Fibroblast of mammary gland (primary cell): ENCODE results near the gene MYO1G.

Experiments used
- DNase-seq: peaks from one replicate; pipeline ENCODE4 v3.0.0-alpha.2; 2010; ENCODE audit warnings: low read depth
- H3K4me3 ChIP-seq: 2 replicates; pipeline ENCODE4 v1.5.1; 2011; ENCODE audit warnings: low read depth, mild to moderate bottlenecking, low read length, moderate library complexity; ENCODE audit not compliant: control insufficient read depth
- TF ChIP-seq, protein P1 (sequence below): conservative IDR thresholded peaks from 2 replicates; pipeline ENCODE4 v1.5.1; 2011; ENCODE audit warnings: low read depth, low read length, inconsistent platforms; ENCODE audit not compliant: control insufficient read depth, insufficient read depth

The MYO1G gene

DNA sequence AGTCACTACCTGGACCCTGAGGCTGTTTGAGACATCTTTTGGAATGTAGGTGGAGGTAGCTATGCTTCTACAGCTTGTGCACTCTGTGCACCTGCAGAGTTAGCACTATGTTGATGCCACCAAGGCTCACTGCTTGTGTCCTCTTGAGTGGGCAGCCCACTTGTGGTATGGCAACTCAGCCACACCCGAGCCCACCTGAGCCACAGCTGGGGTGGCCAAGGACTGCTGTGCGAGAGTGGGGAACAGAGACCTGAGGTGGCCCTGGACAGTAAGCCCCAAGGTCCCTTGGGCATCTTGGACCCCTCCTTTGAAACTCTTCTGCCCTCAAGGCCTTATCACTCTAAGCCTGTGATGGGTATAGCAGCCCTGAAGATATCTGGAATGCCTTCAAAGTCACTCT, 25.7 kb downstream of the MYO1G start:
- TF ChIP-seq, protein P1, sequence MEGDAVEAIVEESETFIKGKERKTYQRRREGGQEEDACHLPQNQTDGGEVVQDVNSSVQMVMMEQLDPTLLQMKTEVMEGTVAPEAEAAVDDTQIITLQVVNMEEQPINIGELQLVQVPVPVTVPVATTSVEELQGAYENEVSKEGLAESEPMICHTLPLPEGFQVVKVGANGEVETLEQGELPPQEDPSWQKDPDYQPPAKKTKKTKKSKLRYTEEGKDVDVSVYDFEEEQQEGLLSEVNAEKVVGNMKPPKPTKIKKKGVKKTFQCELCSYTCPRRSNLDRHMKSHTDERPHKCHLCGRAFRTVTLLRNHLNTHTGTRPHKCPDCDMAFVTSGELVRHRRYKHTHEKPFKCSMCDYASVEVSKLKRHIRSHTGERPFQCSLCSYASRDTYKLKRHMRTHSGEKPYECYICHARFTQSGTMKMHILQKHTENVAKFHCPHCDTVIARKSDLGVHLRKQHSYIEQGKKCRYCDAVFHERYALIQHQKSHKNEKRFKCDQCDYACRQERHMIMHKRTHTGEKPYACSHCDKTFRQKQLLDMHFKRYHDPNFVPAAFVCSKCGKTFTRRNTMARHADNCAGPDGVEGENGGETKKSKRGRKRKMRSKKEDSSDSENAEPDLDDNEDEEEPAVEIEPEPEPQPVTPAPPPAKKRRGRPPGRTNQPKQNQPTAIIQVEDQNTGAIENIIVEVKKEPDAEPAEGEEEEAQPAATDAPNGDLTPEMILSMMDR, result no peak
- no peak overlapping the region for H3K4me3 ChIP-seq
- DNase-seq, result no peak

DNA sequence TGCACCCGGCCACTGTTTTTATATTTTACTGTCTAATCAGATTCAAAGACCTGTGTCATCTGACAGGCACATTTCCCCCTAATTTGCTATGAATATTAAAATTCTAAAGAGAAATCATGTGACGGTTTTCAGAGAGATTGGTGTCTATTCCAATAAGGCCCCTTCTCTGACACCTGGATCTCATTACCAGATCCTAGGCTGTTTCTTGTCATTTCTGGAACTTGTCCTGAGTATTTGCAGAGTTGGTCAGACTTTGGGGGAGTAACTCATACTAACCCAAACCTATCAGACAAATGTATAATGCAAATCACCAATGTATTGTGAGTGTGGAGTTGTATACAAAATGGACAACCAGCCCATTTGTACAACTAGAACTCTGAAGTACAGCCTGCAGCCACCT, 29.5 kb downstream of the MYO1G start:
- DNase-seq, result no peak
- TF ChIP-seq, protein P1, result no peak
- no peak overlapping the region for H3K4me3 ChIP-seq

DNA sequence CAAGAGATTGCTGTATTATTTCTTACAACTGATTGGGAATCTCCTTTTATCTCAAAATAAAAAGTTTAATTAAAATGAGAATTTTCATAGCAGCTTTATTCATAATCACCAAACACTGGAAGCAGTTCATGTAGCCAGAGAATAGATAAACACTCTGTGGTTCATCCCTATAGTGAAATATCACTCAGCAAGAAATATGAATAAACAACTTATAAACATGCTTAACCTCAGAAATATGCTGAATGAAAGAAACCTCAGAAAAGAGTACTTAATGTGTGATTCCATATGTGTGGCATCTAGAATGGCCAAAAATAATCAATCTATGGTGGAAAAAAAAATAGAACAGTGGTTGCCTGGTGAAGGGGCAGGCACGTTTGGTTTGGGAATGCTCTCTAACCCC, 33.3 kb downstream of the MYO1G start:
- TF ChIP-seq, protein P1, result no peak

DNA sequence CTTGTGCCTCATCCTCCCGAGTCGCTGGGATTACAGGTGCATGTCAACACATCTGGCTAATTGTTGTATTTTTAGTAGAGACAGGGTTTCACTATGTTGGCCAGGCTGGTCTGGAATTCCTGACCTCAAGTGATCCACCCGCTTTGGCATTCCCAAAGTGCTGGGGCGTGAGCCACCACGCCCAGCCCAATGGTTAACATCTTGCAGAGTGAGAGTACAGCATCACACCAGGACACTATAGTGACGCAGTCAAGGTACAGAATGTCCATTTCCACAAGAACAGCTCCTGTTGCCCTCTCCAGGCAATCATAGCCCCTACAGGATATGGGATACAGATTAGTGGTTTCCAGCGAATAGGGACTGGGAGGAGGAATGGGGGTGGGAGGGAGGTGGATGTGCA, 34.0 kb downstream of the MYO1G start:
- no peak overlapping the region for H3K4me3 ChIP-seq
- peak; percentile 7 for DNase-seq
- TF ChIP-seq, protein P1, result no peak

More for the DNA sequence above, 33.3 kb downstream of the MYO1G start:
- no peak overlapping the region for H3K4me3 ChIP-seq
- no peak for DNase-seq

DNA sequence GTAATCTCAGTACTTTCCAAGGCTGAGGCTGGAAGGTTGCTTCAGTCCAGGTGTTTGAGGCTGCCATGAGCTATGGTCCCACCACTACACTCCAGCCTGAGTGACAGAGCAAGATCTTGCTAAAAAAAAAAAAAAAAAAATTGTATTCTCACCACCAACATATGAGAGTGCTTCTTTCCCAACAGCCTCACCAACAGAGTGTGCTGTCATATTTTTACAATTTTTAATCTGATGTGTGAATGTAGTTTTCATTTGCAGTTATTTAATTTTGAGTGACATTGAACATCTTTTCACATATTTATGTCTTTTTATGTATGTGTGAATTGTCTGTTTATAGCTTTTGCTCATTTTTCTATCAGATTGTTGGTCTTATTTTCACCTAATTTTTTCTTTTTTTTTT, 35.2 kb downstream of the MYO1G start:
- no peak for DNase-seq
- H3K4me3 ChIP-seq, result no peak overlapping the region
- TF ChIP-seq, protein P1, result no peak

DNA sequence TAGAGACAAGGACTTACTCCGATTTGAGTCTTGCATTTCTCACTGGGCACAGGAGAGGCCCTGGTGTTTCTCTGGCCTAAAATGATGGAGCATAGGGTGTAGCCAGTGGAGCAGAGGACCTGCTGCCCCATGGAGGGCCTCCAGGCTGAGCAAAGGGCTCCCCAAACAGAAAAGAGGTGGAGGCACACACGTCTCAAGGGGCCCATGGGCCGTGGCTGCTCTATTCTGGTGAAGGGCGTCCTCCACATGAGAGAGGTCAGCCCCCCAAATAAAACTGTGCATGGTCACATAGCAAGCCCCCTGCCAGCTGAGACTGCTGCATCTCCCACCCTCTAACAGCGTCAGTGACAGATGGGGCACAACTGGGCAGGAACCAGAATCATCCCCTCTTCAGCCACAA, 41.4 kb downstream of the MYO1G start:
- no peak for DNase-seq
- TF ChIP-seq, protein P1, result no peak
- H3K4me3 ChIP-seq, result no peak overlapping the region

DNA sequence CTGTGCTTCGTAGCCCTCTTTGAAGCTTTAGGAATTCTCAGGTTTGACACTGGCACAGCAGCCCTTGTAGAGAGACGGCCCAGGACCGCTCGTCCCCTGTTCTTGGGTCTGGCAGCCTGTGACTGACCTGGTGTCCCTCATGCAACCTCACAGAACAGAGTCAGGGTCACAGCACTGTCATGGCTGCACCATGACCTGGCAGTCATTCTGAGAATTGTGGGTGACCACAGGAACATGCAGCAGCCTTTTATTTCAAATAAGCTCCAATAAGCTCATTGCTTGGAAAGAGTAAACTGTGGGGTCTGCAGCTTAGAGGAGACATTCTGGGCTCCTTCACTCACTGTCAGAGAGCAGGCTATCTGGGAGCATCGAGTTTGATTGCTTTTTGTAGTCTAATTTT, 42.5 kb downstream of the MYO1G start:
- no peak overlapping the region for H3K4me3 ChIP-seq
- no peak for DNase-seq
- TF ChIP-seq, protein P1, result no peak
